OCI-LY3 (cell line): Measurements from ENCODE around the gene TTC7B.

Source experiments
- EZH2phosphoT487 ChIP-seq: fragments of 200-600 bp; shearing (Covaris generic); IDR thresholded peaks from 2 replicates; pipeline ENCODE4 v1.6.1; 2018; ENCODE audit warnings: antibody characterized with exemption, mixed run types, low read depth
- TF ChIP-seq, protein P1 (sequence below): fragments of 200-600, 300-600 bp; sonication (generic); IDR thresholded peaks from 2 replicates; pipeline ENCODE4 v1.5.1; 2014; ENCODE audit warnings: antibody characterized with exemption, low read length, low read depth

DNA sequence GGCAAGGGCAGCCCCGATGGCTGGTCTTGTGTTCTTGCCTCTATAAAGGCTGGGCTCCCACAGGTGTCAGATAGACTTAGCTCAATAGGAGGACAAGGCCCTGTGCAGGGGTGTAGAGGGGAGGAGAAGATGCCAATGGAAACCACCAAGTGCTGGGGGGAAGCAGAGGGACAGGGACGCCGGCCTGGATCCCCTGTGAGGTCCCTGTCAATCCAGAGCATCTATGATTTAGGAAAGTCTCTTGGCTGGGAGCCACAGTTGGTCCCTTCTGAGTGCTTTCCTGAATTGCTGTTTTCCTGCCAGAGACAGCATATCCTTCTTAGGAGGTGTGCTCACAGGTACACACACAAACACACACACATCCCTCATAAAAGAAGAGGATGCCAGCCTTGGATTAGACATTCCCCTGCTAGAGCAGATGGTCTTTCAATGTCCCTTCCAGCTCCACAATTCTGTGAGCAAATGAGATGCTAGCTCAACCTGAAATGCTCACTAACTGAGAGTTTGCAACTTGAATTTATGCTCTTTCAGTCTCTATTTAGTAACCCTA lies 62.7 kb downstream of the TTC7B start:
- TF ChIP-seq, protein P1, sequence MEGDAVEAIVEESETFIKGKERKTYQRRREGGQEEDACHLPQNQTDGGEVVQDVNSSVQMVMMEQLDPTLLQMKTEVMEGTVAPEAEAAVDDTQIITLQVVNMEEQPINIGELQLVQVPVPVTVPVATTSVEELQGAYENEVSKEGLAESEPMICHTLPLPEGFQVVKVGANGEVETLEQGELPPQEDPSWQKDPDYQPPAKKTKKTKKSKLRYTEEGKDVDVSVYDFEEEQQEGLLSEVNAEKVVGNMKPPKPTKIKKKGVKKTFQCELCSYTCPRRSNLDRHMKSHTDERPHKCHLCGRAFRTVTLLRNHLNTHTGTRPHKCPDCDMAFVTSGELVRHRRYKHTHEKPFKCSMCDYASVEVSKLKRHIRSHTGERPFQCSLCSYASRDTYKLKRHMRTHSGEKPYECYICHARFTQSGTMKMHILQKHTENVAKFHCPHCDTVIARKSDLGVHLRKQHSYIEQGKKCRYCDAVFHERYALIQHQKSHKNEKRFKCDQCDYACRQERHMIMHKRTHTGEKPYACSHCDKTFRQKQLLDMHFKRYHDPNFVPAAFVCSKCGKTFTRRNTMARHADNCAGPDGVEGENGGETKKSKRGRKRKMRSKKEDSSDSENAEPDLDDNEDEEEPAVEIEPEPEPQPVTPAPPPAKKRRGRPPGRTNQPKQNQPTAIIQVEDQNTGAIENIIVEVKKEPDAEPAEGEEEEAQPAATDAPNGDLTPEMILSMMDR: no peak
- no peak for TF ChIP-seq EZH2phosphoT487
